NCI-H1092 (cell line): ENCODE results near the gene DNAJC13.

Experiments
- DNase-seq: peaks from one replicate; lab custom pipeline; 2025; lab: John Stamatoyannopoulos, UW

DNAJC13 gene

DNA sequence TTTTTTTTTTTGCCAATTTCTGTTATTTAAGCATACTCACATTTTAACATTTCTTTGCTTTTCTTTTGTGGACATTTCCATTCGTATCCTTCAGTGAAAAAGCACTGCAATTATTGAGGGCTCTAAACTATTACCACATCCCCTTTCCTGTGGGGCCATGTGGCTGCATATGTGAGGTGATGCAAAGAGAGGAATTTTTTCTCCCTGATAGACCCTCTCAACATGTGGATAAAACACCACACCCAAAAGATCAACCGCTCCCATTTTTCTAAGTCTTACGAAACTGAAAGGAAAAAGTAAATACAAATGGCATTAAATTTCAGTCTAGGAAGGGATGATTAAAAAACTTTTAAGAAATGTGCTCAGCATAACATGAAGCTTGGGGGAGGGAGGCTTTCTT lies 68.8 kb downstream of the DNAJC13 start:
- no peak for DNase-seq

DNA sequence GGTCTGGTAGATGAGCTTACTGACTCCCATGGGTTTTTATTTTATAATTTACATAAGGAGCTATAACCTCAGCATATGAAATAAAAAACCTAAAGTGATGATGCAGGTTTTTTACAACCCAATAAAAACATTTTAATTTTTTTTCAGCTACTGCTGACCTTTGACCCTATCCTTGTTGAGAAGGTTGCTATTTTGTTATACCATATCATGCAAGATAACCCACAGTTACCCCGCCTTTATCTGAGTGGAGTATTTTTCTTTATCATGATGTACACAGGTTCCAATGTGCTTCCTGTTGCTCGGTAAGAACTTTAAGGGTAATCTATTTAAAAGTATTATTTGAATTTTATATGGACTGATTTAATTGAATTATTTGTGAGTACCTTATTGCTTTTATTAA lies 70.8 kb downstream of the DNAJC13 start:
- no peak for DNase-seq

- no peak for DNase-seq
Measured at GRCh38 chr3:132499071-132499470, 81.8 kb downstream of the DNAJC13 start.

GRCh38 chr3:132503559-132503958 lies 86.3 kb downstream of the DNAJC13 start:
- no peak for DNase-seq

GRCh38 chr3:132504375-132504933 lies 87.2 kb downstream of the DNAJC13 start:
- DNase-seq: no peak

- DNase-seq: no peak
Measured at GRCh38 chr3:132507657-132508056, 90.4 kb downstream of the DNAJC13 start.

DNA sequence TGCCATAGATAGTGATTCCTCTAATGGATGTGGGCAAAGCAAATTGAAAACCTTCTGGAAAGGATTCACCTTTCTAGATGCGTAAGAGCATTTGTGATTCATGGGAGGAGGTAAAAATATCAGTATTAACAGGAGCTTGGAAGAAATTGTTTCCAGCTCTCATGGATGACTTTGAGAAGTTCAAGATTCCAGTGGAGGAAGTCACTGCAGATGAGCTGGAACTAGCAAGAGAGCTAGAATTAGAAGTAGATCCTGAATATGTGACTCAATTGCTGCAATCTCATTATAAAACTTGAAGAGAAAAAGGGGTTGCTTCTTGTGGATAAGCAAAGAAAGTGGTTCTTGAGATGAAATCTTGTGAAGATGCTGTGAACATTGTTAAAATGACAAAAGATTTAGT lies 91.8 kb downstream of the DNAJC13 start:
- no peak for DNase-seq

- no peak for DNase-seq
Measured at GRCh38 chr3:132509506-132509905, 92.2 kb downstream of the DNAJC13 start.

- no peak for DNase-seq
Measured at GRCh38 chr3:132513057-132513456, 95.8 kb downstream of the DNAJC13 start.

DNA sequence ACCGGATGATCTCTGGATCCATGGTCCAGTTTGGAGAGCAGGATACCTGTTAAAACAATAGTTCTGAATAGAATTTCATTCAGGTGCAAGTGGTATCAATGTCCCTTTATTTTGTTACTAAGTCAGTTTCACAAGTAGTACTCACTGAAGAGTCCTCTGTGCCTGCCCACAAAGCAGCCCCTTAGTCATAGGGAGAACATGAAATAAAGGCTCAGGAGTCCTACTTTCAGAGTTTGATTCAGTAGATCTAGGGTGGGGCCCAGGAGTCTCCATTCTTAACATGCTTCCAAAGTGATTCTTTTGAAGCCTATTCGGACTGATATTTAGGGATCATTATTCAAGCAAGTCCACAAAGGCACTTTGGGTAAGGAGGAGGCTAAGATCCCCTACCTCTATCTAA lies 100.0 kb downstream of the DNAJC13 start:
- DNase-seq: no peak

DNA sequence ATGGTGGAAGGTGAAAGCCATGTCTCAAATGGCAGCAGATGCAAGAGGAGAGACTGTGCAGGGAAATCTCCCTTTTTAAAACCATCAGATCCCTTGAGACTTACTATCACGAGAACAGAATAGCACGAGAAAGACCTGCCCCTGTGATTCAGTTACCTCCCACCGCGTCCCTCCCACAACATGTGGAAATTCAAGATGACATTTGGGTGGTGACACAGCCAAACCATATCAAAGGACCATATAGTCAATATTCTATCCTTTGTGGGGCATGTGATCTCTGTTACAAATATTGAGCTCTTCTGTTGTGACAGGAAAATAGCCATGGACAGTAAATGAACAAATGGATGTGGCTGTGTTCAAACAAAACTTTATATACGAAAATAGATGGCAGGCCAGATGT lies 102.6 kb downstream of the DNAJC13 start:
- DNase-seq: no peak

DNA sequence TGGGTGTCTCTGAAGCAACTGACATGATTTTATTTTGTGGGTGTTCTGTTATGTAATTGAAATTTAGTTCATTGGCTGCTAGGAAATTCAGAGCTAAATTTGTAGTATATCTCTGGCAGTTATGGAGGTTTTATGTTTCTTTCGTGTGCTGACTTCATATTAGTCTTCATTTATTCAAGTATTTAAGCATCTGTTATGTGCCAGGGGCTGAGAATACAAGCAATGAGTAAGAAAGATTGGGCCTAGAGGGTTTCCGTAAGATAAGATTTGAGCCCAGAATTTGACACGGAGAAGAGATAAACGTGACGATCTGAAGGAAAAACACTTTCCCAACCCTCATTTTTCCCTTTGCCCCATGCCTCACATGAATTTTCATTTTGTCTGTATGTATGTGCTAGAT lies 104.6 kb downstream of the DNAJC13 start:
- no peak for DNase-seq

DNA sequence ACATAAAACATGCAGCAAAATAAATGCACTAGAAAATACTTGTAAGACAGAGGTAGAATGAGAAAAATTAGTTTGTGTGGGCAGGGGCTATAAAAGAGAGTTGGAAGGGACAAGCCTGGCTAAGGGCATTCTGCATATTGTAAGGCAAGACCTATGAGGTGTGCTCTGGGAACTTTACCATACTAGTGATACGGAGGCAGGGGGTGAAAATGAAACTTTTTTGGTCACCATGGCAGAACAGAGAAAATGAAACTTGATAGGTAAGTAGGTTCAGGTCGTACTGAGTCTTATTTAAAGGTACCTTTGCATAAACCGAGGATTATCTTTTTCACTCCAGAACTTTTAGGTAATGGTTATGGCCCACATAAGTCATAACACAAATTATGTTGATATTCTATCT lies 105.1 kb downstream of the DNAJC13 start:
- DNase-seq: no peak

- DNase-seq: no peak
Measured at GRCh38 chr3:132530624-132531023, 113.3 kb downstream of the DNAJC13 start.

- peak; percentile 53 for DNase-seq
Measured at GRCh38 chr3:132535575-132536441, 118.5 kb downstream of the DNAJC13 start.

DNA sequence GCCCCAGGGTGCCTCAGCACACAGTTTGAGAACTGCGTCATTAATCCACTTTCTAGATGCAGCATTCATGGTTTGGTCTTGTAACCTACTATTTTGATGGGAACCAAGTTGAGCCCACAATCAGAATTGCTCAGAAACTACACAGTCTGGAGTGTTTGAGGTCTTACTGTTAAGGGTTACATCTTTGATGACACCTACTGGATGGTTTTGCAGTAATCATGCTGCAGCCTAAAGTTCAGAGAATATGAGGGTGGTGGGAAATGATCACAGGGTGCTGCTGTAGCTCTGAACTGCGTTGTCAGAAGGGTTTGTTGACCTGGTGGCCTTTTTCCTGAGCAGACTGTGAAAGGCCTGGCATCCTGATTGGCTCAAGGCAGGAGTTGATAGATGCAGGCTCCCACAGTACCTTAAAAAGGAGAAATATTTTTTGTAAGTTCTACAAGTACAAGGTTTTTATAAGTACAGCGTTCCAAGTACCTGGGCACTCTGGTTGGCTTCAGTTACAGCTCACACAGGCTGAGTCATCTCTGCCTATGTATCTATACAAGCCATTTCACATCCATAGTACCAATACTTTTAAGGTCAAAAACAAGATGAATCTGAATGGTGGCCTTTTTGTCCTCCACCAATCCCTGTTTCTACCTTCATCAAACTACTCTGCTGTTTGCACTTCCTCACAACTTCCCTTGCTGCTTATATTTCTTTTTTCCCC lies 119.3 kb downstream of the DNAJC13 start:
- DNase-seq: no peak

DNA sequence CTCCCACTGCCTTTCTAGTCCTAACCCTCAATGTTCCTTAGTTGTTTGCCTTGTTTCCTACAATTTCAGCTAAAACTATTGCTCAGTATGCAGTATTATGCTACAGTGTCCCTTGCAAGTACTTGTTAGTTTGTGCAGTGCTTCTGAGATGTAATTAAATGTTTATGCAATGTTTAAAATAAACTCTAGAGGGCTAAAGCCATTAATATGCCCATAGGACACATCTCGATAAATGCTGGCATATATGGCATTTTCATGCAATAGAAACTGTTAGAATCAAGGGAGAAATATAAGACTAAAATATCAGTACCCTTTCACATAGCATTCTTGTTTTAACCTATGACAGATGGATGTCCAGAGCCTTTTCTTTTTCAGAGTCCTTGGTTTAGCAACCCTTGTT lies 120.0 kb downstream of the DNAJC13 start:
- no peak for DNase-seq

DNA sequence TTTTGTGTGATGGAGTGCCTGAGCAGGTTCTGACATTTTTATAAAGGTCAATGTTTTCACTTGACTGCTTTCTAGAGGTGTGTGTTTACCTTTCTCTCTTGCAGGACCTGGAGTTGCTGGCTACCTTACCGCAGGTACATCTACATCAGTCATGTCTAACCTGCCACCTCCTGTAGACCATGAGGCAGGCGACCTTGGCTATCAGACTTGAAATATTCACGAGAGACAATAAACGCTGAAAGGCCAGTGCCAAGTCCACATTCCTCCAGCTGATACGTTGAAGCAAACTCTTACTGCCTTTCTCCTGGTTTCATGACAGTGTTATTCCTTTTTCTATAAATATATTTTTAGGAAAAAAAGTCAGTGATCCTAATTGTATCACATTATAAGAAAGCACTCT lies 120.8 kb downstream of the DNAJC13 start:
- DNase-seq: no peak

- DNase-seq: no peak
Measured at GRCh38 chr3:132539681-132540080, 122.4 kb downstream of the DNAJC13 start.

DNA sequence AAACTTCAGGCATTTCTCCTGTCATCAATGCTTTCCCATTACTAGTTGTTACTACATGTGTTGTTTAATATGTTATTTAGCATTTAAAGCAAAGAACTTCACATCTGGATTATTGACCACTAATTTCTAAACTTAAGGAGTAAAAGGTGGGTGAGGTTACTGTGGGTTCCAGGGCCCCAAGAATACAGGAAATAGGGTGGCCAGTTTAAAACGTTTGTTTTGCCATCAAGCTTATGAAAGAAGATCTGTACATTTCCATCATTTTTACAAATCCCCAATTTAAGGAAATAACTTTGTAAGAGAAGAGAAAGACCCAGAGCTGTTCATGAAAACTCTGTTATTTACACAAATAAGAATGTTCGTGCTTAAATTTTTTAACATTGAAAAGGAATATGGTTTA lies 125.3 kb downstream of the DNAJC13 start:
- DNase-seq: no peak

DNA sequence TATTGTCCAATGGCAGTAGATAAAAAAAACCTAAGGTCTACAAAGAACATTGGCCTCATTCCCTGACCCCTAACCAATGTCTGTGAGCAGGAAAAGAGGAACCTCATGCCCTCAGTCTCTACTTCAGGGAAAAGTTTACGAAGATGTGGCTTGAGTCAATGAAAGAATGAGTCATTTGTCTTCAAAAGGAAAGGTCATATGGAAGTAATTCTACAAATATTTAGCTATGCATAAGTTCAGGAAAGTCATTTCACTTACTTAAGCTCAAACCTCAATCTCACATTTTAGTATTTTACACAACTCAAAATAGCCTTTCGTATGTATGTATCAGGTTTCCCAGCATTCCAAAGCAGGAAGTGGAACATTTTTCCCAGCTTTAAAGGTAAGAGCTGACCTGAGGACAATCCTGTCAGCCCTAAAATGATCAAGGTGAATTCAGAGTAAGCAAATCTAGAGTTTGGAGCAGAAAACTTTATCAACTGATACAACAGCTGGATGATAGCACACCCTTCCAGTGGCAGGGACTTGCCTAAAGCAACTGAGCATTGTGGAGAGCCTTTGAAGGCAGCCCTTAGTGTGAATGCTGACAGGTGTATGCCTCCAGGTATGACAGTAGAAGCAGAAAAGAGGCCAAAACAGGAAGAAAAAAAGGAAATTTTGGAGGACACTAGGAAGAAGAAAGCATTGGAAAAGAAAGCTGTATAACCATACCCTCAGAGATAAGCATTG lies 125.9 kb downstream of the DNAJC13 start:
- DNase-seq: no peak

DNA sequence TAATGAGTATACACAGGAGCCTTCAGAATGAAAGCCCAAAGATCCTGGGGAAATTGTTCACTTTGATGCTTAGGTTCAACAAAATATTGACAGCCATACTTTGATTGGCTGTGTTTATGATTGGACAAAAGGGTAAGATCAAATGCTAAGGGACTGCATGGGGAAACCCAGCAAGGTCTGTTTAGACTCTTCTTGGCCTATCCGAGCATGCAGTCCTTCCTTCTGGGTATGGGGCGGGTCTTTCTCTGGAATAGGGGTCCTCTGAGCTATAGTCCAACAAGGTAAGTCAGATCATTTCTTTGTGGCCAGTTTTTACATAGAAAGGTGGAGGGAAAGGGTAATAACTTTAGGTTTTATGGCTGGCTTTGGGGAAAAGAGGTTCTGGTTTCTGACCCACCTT lies 126.8 kb downstream of the DNAJC13 start:
- DNase-seq: no peak

DNA sequence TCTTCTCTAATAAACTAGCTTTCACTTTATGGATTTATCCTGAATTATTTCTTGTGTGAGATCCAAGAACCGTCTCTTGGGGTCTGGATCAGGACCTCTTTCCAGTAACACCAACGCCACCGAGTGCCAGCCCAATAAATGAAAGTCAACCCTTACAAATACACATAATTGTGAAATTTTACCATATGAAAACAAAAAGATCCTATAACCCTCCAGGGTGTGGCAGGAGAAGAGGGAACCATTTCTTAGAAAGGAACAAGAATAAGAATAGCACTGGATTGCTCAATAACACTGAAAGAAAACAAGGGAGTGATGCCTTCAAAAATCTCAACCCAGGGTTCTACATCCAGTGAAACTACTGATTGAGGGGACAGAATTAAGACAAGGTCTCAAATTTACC lies 128.2 kb downstream of the DNAJC13 start:
- DNase-seq: no peak
